Raji (cell line): ENCODE data around the gene TXLNB.

ENCODE experiments used
- POLR2A ChIP-seq: IDR thresholded peaks from 2 replicates; pipeline ENCODE4 v1.6.1; 2011; ENCODE audit warnings: low read depth, low read length, control low read depth; ENCODE audit not compliant: insufficient read depth

Gene TXLNB

DNA sequence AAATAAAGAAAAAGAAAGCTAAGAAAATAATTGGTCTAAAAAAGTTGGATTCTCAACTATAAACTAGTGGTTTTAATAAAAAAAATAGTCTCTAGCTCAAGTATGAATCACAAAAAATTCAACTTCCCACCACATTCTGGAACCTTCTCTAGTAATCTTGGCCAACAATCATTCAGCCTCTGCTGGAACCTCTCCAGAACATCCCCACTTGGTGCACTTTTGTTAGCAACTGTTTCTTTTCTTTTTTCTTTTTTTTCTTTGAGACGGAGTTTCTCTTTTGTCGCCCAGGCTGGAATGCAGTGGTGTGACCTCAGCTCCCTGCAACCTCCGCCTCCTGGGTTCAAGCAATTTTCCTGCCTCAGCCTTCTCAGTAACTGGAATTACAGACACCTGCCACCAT lies 35.7 kb downstream of the TXLNB start:
- no peak for TF ChIP-seq POLR2A

DNA sequence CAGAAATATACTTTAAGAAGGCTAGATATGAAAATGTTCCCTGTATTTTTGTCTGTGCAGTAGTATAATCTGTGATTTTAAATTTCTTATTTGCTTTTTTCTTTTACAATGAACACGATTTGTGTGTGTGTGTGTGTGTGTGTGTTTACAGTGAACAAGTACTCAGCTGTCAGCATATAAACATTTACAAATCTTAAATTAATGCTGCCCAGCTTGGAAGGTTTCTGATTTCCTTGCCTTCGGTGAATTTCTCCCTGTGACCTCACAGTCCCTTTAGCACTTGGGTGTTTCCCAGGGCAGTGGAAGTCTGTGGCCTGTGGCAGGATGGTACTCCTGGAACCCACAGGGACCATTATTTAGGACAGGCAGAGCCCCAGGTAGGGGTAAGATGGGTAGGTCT lies 37.6 kb downstream of the TXLNB start:
- no peak for TF ChIP-seq POLR2A

DNA sequence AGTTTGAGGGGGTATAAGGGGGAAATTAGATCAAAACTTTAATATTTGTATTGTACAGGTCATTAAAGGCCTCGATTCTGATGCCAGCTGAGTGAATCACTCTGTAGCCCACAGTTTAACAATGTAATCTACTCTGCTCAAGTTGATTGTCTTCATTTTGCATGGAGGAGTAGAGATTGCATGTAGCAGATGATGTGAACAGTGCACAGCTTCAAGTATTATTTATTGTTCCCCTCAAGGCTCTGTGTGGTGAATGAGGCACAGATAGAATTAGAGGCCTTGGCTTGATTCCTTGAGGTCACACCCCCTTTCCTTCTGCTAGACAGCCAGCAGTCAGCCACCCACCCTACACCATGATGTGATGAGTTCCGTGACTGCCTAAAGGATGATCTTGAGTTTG lies 38.1 kb downstream of the TXLNB start:
- no peak for TF ChIP-seq POLR2A

- no peak for TF ChIP-seq POLR2A
Measured at GRCh38 chr6:139251691-139252390, 40.0 kb downstream of the TXLNB start.

- no peak for TF ChIP-seq POLR2A
Measured at GRCh38 chr6:139251045-139251690, 40.6 kb downstream of the TXLNB start.

DNA sequence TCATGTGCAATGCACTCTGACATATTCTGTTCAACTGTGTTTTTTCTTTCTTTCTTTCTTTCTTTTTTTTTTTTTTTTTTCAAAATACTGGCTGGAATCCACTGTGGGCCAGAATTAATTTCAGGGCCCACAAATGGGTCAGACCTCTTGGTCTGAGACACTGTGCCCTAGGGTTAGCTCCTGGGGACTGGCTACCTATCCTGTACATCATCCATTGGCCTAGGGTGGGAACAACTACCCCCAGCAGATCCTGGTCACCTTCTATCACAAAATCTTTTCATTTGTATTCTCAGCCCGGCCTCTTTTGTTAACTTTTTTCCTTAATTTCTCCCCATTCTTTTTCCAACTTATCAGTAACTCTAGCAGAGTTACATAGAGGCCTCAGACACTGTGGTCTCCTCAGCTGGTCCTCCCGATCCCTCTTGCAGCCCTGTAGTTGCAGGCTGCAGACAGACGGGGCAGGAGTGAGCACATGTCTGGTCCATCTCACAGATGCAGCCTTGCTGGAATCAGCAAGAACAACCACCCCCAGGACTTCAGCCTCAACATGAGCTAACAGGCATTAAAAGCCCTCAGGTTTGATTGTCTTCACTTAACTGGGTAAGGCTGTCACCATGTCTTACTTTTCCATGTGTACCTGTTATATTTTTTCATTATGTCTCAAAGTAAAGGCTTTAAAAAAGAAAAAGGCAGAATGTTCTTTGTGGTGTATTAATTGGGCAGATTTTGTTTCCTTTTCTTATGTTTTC lies 41.3 kb downstream of the TXLNB start:
- TF ChIP-seq POLR2A, result no peak

DNA sequence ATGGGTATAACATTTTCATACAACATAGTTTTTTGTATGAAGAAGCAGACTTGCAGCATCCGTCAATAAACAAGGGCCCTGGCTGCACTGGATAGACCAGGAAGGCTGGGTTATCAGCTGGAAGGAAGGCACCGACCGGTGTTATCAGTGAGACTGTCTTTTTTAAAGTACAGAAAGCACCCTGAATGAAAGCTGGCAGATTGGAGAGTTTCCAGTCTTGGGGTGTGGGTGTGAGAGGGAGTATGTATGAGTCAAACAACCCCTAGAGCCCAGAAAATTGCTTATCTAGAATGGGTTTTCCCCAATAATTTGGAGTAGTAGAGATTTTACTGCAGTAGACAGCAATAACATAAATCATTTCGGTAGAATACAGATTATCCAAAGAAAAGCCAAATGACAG lies 42.4 kb downstream of the TXLNB start:
- TF ChIP-seq POLR2A, result no peak

GRCh38 chr6:139248911-139249310 lies 42.9 kb downstream of the TXLNB start:
- no peak for TF ChIP-seq POLR2A

DNA sequence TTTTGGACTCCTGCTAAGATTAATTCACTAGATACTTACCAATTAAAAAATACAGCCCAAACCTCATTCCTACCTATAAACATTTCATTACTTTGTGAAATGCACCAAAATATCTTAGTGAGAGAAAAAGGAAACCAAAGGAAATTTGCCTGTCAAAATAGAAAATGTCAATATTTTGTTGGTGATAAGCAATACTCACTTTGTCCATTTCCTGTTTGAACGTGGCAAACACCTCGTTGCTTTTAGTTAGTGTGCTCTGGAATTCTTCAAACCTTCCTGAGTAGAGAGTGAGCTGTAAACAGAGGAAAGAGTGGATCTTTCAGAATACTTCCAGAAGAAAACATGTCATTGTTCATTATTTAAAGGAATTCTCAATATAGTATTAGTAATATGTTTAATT lies 44.2 kb downstream of the TXLNB start:
- TF ChIP-seq POLR2A, result no peak

DNA sequence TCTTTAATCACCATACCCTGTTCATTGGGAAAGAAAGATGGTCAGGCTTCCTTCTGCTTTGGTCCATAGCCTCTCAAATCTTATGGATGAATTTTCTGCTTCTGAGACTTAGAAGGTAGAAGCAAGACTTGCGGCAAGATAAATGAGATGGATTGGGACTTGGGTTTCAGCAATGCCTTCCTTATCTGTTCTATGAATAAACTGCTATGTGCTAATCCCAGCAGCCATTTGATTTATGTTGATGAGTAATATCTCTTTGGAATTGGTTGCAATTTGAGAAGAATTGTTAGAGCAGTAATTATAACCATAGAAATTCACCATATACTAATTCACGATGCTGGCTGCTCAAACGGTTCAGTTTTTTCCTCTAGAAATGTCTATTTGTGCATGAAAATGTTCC lies 48.3 kb downstream of the TXLNB start:
- TF ChIP-seq POLR2A, result no peak

DNA sequence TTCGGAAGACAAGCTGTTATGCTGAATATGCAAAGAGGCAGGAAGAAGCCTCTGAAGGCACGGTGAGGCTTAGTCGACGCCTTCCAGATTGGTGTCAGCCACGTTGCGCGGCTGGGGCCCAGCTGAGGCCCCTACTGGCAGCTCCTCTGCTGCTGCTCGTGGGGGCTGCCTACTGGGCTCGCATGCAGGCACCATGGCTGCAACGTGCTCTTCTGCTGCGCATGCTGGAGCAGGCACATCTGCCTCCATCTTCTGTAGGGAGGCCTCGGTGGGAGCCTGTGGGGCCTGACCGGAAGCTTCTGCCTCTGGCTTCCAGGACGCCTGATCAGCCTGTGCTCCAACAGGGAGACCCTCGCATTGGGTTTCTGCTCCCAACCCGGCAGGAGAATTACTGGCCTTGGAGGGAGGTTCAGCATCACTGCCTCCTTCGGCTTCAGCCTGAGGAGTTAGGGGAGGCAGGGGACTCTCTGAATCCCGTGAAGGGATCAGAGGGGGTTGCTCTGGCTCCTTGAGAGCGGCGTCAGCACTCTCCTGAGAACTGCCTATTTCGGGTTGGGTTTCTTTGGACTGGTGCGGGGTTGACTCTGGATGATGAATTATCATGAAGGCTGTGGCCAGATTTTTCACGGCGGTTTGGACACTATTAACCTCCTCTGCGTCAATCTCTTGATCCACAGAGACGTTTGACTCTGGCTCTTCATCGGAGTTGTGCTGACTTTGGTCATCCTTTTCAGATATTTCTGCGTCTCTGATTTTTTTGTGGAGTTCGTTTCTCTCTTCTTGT lies 49.1 kb downstream of the TXLNB start:
- no peak for TF ChIP-seq POLR2A

- TF ChIP-seq POLR2A, result no peak
Measured at GRCh38 chr6:139240161-139241010, 51.4 kb downstream of the TXLNB start.

- no peak for TF ChIP-seq POLR2A
Measured at GRCh38 chr6:139239064-139239463, 52.7 kb downstream of the TXLNB start.

DNA sequence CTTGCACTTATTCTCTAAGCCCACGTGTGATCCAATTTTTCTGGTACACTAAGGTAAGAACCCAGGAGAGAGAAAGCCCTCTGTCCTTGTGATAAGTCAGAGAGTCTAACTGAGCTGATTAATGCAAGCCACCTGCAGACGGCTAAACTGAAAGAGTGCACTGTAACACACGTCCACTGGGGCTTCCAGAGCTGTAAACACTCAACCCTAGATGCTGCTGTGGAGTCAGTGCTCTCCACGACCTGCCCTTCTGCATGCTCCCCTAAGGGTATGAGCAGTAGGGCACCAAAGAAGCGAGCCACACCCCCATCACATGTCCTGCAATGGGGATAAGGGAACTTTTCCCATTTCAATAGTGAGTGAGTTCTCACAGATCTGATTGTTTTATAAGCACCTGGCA lies 55.7 kb downstream of the TXLNB start:
- TF ChIP-seq POLR2A, result no peak
